Measurements from ENCODE around the gene TRERF1.

GRCh38 chr6:42431877-42432276 lies 19.8 kb downstream of the TRERF1 start:
- TF ChIP-seq POLR2A (IDR thresholded peaks at IDR 0.05) (no peak), CTCF (IDR thresholded peaks at IDR 0.05) (no peak)

Data from thyroid gland (tissue), 4 donors.